Measurements from ENCODE around the gene DHX29.

Gene DHX29

GRCh38 chr5:55343107-55343506 lies 35.6 kb upstream of the DHX29 start:
- TF ChIP-seq CTCF (IDR thresholded peaks at IDR 0.05), result no peak

- no peak for TF ChIP-seq CTCF (IDR thresholded peaks at IDR 0.05)
Measured at GRCh38 chr5:55338810-55339243, 31.3 kb upstream of the DHX29 start.

- no peak for TF ChIP-seq CTCF (IDR thresholded peaks at IDR 0.05)
Measured at GRCh38 chr5:55338092-55338613, 30.7 kb upstream of the DHX29 start.

GRCh38 chr5:55333811-55334210 lies 26.3 kb upstream of the DHX29 start:
- TF ChIP-seq CTCF (IDR thresholded peaks at IDR 0.05), result no peak

- TF ChIP-seq CTCF (IDR thresholded peaks at IDR 0.05), result no peak
Measured at GRCh38 chr5:55333017-55333416, 25.5 kb upstream of the DHX29 start.

GRCh38 chr5:55331321-55331720 lies 23.8 kb upstream of the DHX29 start:
- no peak for TF ChIP-seq CTCF (IDR thresholded peaks at IDR 0.05)

- TF ChIP-seq CTCF (IDR thresholded peaks at IDR 0.05), result no peak
Measured at GRCh38 chr5:55327281-55327680, 19.8 kb upstream of the DHX29 start.

GRCh38 chr5:55325621-55326020 lies 18.1 kb upstream of the DHX29 start:
- no peak for TF ChIP-seq CTCF (IDR thresholded peaks at IDR 0.05)
